Aorta (tissue), 5 donors: ENCODE data around the gene PRICKLE2. TPM values are rescaled to one million over a fixed set of nuclear protein-coding genes. Genes with fewer than 3 reads are reported as not detected.

Source experiments
- ATAC-seq: fragments of 200-7000 bp; cut with Tn5 transposase; one replicate; pipeline ENCODE4 v1.9.1; 2022; ENCODE audit warnings: moderate library complexity; ENCODE audit not compliant: low FRiP score
- DNase-seq, 2 donors: peaks; one replicate each; pipeline ENCODE4 v3.0.0-alpha.2; 2020
- H3K27ac ChIP-seq, 2 donors: one replicate each; pipeline ENCODE4 v1.5.1; 2013; ENCODE audit warnings: low read length in 2 of 2, mild to moderate bottlenecking in 2 of 2, moderate library complexity in 2 of 2, control low read depth in 1 of 2, inconsistent platforms in 1 of 2, low read depth in 1 of 2
- H3K27me3 ChIP-seq, 2 donors: one replicate each; pipeline ENCODE4 v1.6.1; 2013; ENCODE audit warnings: control low read depth in 1 of 2, low read length in 1 of 2, mild to moderate bottlenecking in 1 of 2, moderate library complexity in 1 of 2; ENCODE audit not compliant: insufficient read depth in 2 of 2, control insufficient read depth in 1 of 2
- H3K36me3 ChIP-seq, 2 donors: one replicate each; pipeline ENCODE4 v1.6.1; 2013; ENCODE audit warnings: control low read depth in 1 of 2, low read length in 1 of 2, mild to moderate bottlenecking in 1 of 2; ENCODE audit not compliant: insufficient read depth in 2 of 2, control insufficient read depth in 1 of 2
- H3K4me1 ChIP-seq, 2 donors: one replicate each; pipeline ENCODE4 v1.6.1; 2013; ENCODE audit warnings: low read length in 2 of 2, control low read depth in 1 of 2, mild to moderate bottlenecking in 1 of 2, moderate library complexity in 1 of 2; ENCODE audit not compliant: insufficient read depth in 2 of 2, control insufficient read depth in 1 of 2
- H3K4me3 ChIP-seq, 2 donors: one replicate each; pipeline ENCODE4 v1.5.1; 2013; ENCODE audit warnings: low read length in 2 of 2, control low read depth in 1 of 2, mild to moderate bottlenecking in 1 of 2
- H3K9me3 ChIP-seq: one replicate; pipeline ENCODE4 v1.6.1; 2013; ENCODE audit warnings: mild to moderate bottlenecking, low read length; ENCODE audit not compliant: control insufficient read depth
- WGBS, 2 donors: extraction: QIAGEN DNeasy Blood & Tissue Kit; methylation state at CpG; one replicate each; pipeline ENCODE4 v1.1.7; 2013; 5-methylcytosine and 5-hydroxymethylcytosine counted together
- intact Hi-C, 2 donors: fragments of 100-400 bp; cut with DNase I; formaldehyde crosslinking; loops; one replicate each; pipeline versions ENCODE4 v1.14.2 to v1.15.0; 2022
- polyA plus RNA-seq, 2 donors: library from polyadenylated mRNA; stranded (reverse); fragments of 200-250 nt; gene quantifications; one replicate each; pipeline ENCODE4 v1.2.3, GENCODE V29; 2013
- total RNA-seq, 2 donors: library from RNA; stranded (reverse); fragmentation: NEBNext Ultra II Directional; extraction: Animal tissue kit (Norgen Biotek cat#: 25700); gene quantifications; one replicate each; pipeline ENCODE4 v1.2.1, GENCODE V29; 2021
- donor health status: healthy with polysubstance abuse.
- donor health status: Bipolar disorder and iron deficiency.
- donor health status: DM: no; HTN: no; CAD: no.
- donor health status: DM: no; HTN: no; CAD: no.
- donor health status: DM: yes; HTN: yes; CAD: no.

PRICKLE2 gene
- total and polyA plus RNA-seq, 4 donors = 2.1 to 42.1 (median 13.9) TPM

GRCh38 chr3:64190517-64191515, 34.5 kb downstream of the PRICKLE2 start:
- H3K36me3 ChIP-seq = no peaks in the 10 kb centered on the region
- H3K27ac ChIP-seq = peak overlapping the region in 1 of 2 donors; percentile 17
- intact Hi-C loops = no loop called here
- no peaks in the 10 kb centered on the region for H3K9me3 ChIP-seq
- H3K4me1 ChIP-seq = peaks cover 0 to 16% of the 10 kb centered on the region in 2 donors
- 88 to 94% methylated on average over 8 of the region's 8 CpGs for WGBS, 2 donors
- ATAC-seq (no peak), DNase-seq (no peak)
- H3K4me3 ChIP-seq = no peak overlapping the region
- no peaks in the 10 kb centered on the region for H3K27me3 ChIP-seq

DNA sequence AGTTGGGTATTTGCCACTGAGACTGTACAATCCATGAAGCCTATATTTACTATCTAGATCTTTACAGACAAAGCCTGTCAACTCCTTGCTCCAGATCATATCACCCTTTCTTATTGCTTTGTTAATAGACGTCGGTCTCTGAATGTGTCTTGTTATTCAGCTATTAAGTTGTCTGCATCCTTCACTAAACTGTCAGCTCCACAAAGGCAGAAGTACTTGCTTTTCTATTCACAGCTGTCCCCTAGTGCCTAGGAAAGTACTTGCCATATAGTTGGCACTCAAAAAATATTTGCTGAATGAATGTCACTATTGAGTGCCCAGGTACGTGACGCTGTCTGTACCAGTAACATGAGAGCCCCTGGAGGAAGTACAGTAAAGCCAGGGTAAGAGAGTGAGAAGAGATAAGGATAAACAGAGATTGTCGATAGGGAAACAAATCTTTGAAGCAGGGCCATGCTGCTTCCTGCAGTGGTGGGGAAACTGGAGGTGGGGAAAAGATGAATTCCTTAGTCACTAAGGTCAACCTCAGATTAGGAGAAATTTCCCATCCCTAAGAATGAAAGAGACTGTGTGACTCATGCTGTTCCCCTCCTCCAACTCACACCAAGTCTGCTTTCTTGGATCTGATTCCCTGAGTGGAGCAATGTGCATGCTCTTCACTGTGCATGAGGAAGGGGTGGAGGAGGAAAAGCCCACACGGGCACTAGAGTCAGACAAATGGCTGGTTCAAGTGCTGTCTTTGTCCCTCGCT, 36.3 kb downstream of the PRICKLE2 start:
- WGBS, 2 donors = 19 to 23% methylated on average over 7 of the region's 7 CpGs
- ATAC-seq (peak; percentile 70), DNase-seq (no peak)
- no peaks in the 10 kb centered on the region for H3K36me3 ChIP-seq
- H3K4me3 ChIP-seq = no peak overlapping the region
- no peaks in the 10 kb centered on the region for H3K9me3 ChIP-seq
- H3K27me3 ChIP-seq = no peaks in the 10 kb centered on the region
- intact Hi-C loops = loop anchor here (5.0 kb wide), 1 partner anchor 33 kb away; no protein-coding TSS in a partner anchor
- peaks cover 0 to 18% of the 10 kb centered on the region in 2 donors for H3K4me1 ChIP-seq
- H3K27ac ChIP-seq = peak overlapping the region; percentile 16 to 32

DNA sequence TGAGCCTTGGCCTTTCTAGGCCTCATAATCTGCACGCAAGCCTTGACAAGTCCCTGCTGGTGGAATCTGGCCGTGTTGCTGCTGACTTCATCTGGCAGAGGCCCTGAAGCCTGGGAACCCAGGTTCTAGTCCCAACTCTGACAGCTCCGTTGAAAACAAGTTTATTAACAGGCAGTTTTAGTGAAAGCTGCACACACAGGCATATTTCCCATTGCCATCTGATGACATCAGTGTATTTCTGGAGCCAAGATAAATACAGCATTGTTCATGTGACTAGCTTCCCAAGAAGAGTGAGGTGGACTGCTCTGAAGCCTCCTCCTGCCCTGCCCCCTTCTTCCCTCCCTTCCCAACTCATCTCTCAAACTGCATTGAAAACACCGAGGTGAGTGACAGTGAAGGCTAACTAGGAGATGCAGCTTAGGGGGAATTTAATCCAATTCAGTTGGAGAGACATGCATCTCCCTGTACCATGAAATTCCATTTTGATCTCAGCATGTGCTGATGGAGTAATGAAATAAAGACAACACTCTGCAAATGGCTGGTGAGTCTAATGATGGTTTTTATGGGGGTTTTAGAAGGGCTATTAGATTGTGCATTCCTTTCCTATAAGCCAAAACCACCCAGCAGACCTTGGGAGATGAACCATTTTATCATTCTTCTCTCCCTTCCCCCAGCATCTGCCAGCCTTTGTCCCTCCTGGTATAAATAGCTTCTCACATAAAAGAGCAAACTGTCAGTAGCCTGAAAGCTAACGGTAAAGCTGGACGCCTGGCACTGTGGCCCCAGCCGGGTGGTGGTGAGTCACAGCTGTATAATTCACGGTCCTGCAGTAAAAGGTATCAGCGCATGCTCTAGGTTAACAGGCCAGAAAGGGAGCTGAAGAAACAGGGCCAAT, 38.0 kb downstream of the PRICKLE2 start:
- Histone ChIP-seq H3K4me1 (peaks cover 0 to 18% of the 10 kb centered on the region in 2 donors), H3K4me3 (no peak overlapping the region), H3K36me3 (no peaks in the 10 kb centered on the region), H3K27ac (peak overlapping the region; percentile 1 to 56), H3K27me3 (no peaks in the 10 kb centered on the region), H3K9me3 (no peaks in the 10 kb centered on the region)
- intact Hi-C loops = loop anchor here (5.0 kb wide), 1 partner anchor 35 kb away; no protein-coding TSS in a partner anchor
- ATAC-seq (peak; percentile 71), DNase-seq (peak; percentile 82 to 84)
- 5 to 6% methylated on average over 9 of the region's 9 CpGs for WGBS, 2 donors

DNA sequence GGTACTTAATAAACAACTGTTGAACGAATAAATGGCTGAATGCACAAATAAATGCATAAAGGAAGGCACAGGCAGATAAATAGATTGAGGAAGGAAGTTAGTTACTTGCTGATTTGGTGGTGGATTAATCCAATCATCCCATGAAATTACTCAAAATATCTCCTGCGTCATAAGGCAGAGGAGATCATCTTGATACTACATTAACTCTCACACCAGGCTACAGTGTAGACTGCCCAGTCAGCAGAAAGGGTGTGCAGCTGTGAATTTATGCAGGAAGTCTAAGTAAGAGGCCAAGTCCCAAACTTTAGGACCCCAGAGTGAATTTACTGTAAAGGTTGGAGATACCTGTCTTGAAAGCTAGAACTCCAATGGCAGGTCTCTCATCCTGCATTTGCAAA, 38.6 kb downstream of the PRICKLE2 start:
- no peaks in the 10 kb centered on the region for H3K27me3 ChIP-seq
- DNase-seq (no peak), ATAC-seq (peak; percentile 6)
- H3K4me3 ChIP-seq = no peak overlapping the region
- H3K27ac ChIP-seq = peak overlapping the region; percentile 1 to 48
- no peaks in the 10 kb centered on the region for H3K36me3 ChIP-seq
- peaks cover 0 to 18% of the 10 kb centered on the region in 2 donors for H3K4me1 ChIP-seq
- WGBS, 2 donors = 66 to 81% methylated on average over 2 of the region's 2 CpGs
- no peaks in the 10 kb centered on the region for H3K9me3 ChIP-seq
- intact Hi-C loops = loop anchor here (5.0 kb wide), 1 partner anchor 36 kb away; no protein-coding TSS in a partner anchor

- Histone ChIP-seq H3K36me3 (no peaks in the 10 kb centered on the region), H3K27me3 (no peaks in the 10 kb centered on the region), H3K27ac (peak overlapping the region in 1 of 2 donors; percentile 30), H3K4me3 (no peak overlapping the region), H3K9me3 (no peaks in the 10 kb centered on the region), H3K4me1 (peaks cover 0 to 18% of the 10 kb centered on the region in 2 donors)
- no peak for ATAC-seq
- no peak for DNase-seq
- WGBS, 2 donors = 88 to 92% methylated on average over 2 of the region's 2 CpGs
- intact Hi-C loops = loop anchor here (5.0 kb wide), 1 partner anchor 37 kb away; no protein-coding TSS in a partner anchor
Observed at GRCh38 chr3:64185436-64185835, 39.8 kb downstream of the PRICKLE2 start.

- no peak overlapping the region for H3K27ac ChIP-seq
- ATAC-seq (no peak), DNase-seq (no peak)
Observed at GRCh38 chr3:64184621-64185020, 40.6 kb downstream of the PRICKLE2 start.

GRCh38 chr3:64179860-64180259, 45.4 kb downstream of the PRICKLE2 start:
- intact Hi-C loops = no loop called here
- H3K4me3 ChIP-seq = no peak overlapping the region
- no peaks in the 10 kb centered on the region for H3K9me3 ChIP-seq
- 99 to 100% methylated on average over 1 of the region's 1 CpG for WGBS, 2 donors
- no peaks in the 10 kb centered on the region for H3K4me1 ChIP-seq
- no peak for ATAC-seq
- H3K36me3 ChIP-seq = no peaks in the 10 kb centered on the region
- DNase-seq = no peak
- H3K27ac ChIP-seq = no peak overlapping the region
- no peaks in the 10 kb centered on the region for H3K27me3 ChIP-seq

More at GRCh38 chr3:64184621-64185020, 40.6 kb downstream of the PRICKLE2 start:
- intact Hi-C loops = loop anchor here (5.0 kb wide), 1 partner anchor 38 kb away; no protein-coding TSS in a partner anchor
- WGBS, 2 donors = 60% methylated on average over 3 of the region's 3 CpGs
- Histone ChIP-seq H3K4me3 (no peak overlapping the region), H3K9me3 (no peaks in the 10 kb centered on the region), H3K36me3 (no peaks in the 10 kb centered on the region), H3K27me3 (no peaks in the 10 kb centered on the region), H3K4me1 (peaks cover 0 to 18% of the 10 kb centered on the region in 2 donors)

DNA sequence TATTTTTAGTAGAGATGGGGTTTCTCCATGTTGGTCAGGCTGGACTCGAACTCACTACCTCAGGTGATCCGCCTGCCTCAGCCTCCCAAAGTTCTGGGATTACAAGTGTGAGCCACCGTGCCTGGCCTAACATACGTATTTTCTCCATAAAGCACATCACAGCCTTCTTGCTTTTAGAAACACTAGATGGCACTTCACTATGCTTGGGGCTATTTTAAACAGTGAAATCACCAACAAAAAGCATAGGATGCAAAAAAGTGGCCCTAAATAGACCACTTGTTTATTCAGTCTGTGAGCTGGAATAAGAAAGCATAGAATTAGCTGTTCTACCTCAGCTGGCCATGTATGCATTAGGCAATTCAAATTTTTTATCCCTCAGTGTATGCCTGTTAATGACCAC, 46.0 kb downstream of the PRICKLE2 start:
- H3K9me3 ChIP-seq = no peaks in the 10 kb centered on the region
- no peak for ATAC-seq
- WGBS, 2 donors = 86% methylated on average over 4 of the region's 4 CpGs
- no peak for DNase-seq
- H3K4me1 ChIP-seq = no peaks in the 10 kb centered on the region
- no peaks in the 10 kb centered on the region for H3K36me3 ChIP-seq
- H3K27ac ChIP-seq = no peak overlapping the region
- H3K4me3 ChIP-seq = no peak overlapping the region
- H3K27me3 ChIP-seq = no peaks in the 10 kb centered on the region
- intact Hi-C loops = no loop called here
